GM21390 (cell line): ENCODE measurements around the gene BAG5.

ENCODE experiments used
- ATAC-seq: cut with Tn5 transposase; IDR thresholded peaks from one replicate; pipeline ENCODE4 v1.9.1; 2021; ENCODE audit not compliant: unreplicated experiment

The BAG5 gene

DNA sequence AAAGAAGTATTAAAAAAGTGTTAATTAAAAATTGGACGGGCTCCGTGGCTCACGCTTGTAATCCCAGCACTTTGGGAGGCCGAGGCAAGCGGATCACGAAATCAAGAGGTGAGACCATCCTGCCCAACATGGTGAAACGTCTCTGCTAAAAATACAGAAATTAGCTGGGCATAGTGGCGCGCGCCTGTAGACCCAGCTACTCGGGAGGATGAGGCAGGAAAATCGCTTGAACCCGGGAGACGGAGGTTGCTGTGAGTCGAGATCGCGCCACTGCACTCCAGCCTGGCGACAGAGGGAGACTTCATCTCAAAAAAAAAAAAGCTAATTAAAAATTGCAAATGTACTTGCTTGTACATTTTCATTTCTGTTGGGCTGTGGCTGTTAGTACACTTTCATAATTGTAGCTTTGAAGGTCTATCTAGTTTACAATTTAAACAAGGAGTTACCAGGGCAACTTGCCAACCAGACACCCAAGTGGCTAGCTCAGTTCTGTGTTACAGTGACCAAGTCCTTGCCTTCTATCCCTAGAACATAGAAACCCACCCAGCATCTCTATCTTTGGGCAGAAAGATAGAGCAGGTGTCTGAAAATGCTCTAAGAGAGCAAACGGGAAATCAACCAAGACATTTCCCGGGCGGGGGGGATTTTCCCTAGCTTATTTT, 1.5 kb upstream of the BAG5 start:
- no peak for ATAC-seq

GRCh38 chr14:103563226-103563620, 766 bp upstream of the BAG5 start:
- no peak for ATAC-seq

GRCh38 chr14:103562179-103562428, 353 bp downstream of the BAG5 start:
- no peak for ATAC-seq

GRCh38 chr14:103561381-103562178, 877 bp downstream of the BAG5 start:
- ATAC-seq: peak; percentile 25

- ATAC-seq: no peak
These were observed 1.8 kb downstream of the BAG5 start for GRCh38 chr14:103560691-103561090.

- no peak for ATAC-seq
These were observed 2.7 kb downstream of the BAG5 start for GRCh38 chr14:103559766-103560165.

GRCh38 chr14:103558071-103558882, 4.2 kb downstream of the BAG5 start:
- ATAC-seq: no peak

- no peak for ATAC-seq
These were observed 5.3 kb downstream of the BAG5 start for GRCh38 chr14:103556946-103557758.

GRCh38 chr14:103555559-103556337, 6.7 kb downstream of the BAG5 start:
- no peak for ATAC-seq

DNA sequence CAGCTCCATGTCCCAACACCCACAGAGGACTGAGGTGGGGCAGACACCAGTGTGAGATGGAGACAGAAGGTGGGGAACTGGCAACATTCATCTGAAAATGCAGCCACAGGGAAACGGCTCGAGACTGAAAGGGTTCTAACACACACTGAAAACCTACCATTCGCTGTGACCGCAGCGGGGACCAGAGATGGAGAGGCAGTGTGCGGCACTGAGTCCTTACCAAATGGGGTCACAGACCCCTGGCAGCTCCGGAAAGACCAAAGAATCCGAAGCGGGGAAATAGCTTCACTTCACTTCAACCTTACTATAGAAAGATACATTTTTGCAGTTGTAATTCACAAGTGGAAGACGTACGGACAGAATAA, 9.6 kb downstream of the BAG5 start:
- no peak for ATAC-seq

DNA sequence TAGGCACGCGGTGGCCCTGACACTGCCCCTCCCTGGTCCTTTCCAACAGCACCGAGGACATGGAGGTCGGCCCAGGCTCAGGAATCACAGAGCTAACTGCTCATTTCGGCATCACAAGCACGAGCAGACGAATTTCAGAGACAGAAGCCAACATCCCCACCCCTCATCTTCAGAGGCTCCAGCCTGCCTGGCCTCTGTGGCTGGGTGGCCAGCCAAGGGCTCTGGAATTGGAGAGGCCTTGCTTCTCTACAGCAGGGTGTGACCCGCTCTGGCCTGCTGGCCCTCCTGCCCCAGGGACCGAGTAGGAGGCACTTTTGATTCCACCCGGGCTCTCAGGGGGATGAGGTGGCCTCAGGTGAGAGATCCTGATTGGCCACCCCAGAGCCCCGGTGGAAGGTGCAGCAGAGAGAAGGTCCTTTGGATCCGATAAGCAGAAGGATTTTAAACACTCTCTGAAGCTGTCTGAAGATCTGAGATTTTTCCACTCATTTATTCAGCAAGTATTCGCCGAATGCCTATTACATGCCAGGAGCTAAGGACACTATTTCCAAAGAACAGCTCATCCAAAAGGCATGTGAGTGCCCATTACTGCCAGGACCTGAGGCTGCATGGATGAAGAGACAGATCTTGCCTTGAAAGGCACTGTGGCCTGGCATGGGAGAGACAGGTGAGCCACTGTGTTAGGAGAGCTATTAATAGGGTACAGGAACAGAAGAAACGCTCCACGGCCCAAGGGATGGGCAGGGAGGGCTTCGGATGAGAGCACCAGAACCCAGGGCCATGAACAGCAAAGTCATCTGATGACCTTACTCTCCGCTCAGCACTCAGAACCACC, 10.2 kb downstream of the BAG5 start:
- no peak for ATAC-seq

DNA sequence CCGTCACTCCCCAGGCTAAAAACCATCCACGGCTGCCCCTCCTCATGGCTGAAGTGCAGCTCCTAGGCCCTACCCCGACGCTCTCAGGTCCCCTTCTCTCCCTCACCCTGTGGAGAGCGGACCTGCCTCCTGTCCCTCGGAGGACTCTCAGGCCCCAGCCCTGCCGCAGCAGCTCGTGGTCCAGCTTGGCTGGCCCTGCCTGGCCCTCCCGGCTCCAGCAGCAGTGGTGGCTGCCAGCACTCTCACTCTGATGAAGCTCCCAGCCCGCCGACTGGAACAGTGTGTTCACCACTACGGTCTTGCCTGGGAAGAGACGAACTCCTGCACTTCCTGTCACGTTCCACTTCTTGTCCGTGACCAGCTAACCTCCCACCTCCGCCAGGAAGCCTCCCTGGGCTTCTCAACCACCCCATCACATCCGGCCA, 11.1 kb downstream of the BAG5 start:
- ATAC-seq: no peak

- no peak for ATAC-seq
These were observed 11.8 kb downstream of the BAG5 start for GRCh38 chr14:103550451-103551337.

DNA sequence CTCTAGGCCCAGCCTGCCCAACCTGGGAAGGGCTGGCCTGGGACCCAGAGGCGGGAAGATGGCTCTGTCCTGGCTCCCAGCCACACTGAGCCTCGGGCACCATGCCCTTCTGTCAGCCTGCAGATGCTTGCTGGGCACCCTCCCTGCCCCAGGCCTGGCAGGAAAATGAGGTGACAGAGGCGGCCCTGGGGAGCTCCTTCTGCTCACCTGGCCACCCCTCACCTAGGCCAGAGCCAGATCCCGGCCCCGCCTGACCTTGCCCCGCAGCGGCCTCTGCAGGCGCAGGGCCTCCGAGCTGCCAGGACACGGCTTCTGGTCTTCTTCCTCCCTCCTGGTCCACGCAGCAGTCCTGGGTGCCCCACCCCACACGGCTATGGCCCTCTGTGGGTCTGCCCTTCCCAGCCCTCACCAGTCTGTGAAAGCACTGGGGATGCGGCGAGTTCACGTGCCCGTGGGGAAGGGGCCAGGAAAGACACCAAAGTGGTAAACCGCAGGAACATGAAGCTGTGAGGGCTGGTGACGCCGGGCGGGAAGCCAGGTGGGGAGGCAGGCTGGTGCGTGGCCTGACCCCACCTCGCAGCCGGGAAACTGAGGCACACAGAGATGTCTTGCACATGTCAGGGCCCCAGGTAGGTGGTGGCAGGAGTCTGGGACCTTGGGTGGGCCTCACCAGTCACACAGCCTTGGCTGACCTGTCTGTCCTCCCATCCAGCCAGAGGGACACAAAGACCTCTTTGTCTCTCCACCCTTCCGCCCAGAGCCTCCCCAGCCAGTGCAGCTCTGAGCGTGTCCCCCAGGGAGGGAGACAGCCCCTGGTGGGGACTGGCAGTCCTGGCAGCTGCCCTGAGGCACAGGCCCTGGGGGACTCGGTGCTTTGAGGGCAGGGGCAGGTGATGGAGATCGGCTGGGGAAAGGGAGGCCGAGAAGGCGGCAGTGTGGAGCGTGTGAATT, 12.8 kb downstream of the BAG5 start:
- no peak for ATAC-seq

DNA sequence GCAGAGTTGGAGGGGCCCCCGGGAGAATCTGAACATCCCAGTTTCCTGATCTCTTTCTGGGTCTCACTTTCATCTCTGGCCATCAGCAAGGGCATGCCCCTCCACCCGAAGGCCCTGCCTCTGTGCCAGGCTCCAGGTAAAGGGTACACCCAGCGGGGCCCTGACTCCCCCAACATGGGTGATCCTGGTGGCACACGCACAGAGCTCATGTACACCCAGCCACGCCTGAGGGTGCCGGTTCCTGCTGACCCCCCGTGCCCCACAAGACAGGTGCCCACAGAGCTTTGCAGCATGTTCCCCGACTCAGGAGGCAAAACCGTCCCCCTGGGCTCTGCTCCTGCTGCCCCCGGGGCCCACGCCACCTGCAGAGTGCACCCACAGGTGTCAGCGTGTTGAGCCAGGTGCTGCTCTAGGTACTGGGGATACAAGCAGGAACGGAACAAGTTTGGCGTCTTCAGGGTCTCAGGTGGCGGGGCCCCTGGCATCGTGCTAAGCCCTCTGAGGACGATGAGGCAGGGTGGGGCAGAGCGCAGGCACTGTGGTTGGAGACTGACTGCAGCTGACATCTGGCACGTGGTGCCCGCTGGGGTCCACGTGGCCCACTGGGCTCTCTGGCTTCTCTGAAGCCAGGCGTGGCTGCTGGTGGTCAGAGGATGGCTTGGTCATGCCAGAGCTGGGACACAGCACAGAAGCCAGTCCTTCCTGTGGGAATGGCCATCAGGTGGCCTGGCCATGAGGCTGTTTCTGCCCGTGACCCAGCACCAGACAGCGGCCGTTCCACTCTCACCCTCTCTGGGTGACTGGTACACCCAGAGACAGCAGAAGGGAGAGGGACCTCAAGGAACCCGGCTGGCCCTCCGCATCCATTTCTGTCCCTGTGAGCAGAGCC, 13.8 kb downstream of the BAG5 start:
- no peak for ATAC-seq

GRCh38 chr14:103547941-103548462, 14.5 kb downstream of the BAG5 start:
- no peak for ATAC-seq
